Osteocyte (in vitro differentiated cells): ENCODE results near the gene DLK2. TPM values are rescaled to one million over a fixed set of nuclear protein-coding genes. Genes with fewer than 3 reads are reported as not detected.

Experiments used
- DNase-seq: peaks from one replicate; pipeline ENCODE4 v3.0.0; 2021; ENCODE audit warnings: mixed read lengths; ENCODE audit not compliant: unreplicated experiment; ENCODE audit errors: extremely low spot score
- H3K27ac Mint-ChIP-seq: one replicate; pipeline ENCODE4 v1.8.0; 2021; ENCODE audit warnings: mild to moderate bottlenecking, mixed read lengths; ENCODE audit not compliant: unreplicated experiment
- H3K27me3 Mint-ChIP-seq: one replicate; pipeline ENCODE4 v1.8.0; 2021; ENCODE audit warnings: mixed read lengths; ENCODE audit not compliant: unreplicated experiment
- H3K36me3 Mint-ChIP-seq: one replicate; pipeline ENCODE4 v1.8.0; 2021; ENCODE audit warnings: mixed read lengths; ENCODE audit not compliant: unreplicated experiment
- H3K4me1 Mint-ChIP-seq: one replicate; pipeline ENCODE4 v1.8.0; 2021; ENCODE audit warnings: mixed read lengths; ENCODE audit not compliant: unreplicated experiment
- H3K4me3 Mint-ChIP-seq: one replicate; pipeline ENCODE4 v1.8.0; 2021; ENCODE audit warnings: mild to moderate bottlenecking, moderate library complexity, mixed read lengths; ENCODE audit not compliant: unreplicated experiment
- H3K9me3 Mint-ChIP-seq: one replicate; pipeline ENCODE4 v1.8.0; 2021; ENCODE audit warnings: mixed read lengths; ENCODE audit not compliant: unreplicated experiment
- CTCF ChIP-seq: fragments of 200-600 bp; sonication (generic); IDR thresholded peaks from 2 replicates; pipeline ENCODE4 v1.5.0; 2021; ENCODE audit warnings: antibody characterized with exemption, mild to moderate bottlenecking, moderate library complexity
- total RNA-seq: library from RNA; stranded (reverse); gene quantifications from 2 replicates; pipeline ENCODE4 v1.2.1, GENCODE V29; 2021

DLK2 gene
- total RNA-seq, 1 donor from 2014 or later = 0.43 TPM

DNA sequence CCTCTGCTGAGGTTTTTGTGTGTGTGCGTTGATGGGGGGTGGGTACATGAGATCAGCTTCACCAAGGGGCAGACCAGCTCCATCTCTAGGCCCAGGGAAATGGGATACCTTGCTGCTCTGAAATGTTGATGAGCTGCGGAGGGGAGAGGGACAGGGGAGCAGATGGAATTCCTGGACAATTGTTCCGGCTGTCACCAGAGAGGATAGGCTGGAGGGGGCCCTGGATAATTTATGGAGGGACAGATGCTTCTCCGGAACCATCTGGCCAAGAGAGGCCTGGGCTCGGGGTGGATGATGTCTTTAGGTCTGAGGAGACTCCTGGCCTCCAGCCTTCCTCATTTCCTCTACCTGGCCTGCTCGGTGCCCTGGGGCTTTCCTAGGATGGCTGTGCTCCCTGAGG, 20.2 kb upstream of the DLK2 start:
- no peaks in the 10 kb centered on the region for H3K36me3 Mint-ChIP-seq
- no peaks in the 10 kb centered on the region for H3K9me3 Mint-ChIP-seq
- no peak overlapping the region for H3K4me3 Mint-ChIP-seq
- no peak for DNase-seq
- H3K4me1 Mint-ChIP-seq = peaks cover 30% of the 10 kb centered on the region
- no peak for TF ChIP-seq CTCF
- H3K27me3 Mint-ChIP-seq = peaks cover 10% of the 10 kb centered on the region
- no peak overlapping the region for H3K27ac Mint-ChIP-seq

GRCh38 chr6:43472515-43472914, 17.2 kb upstream of the DLK2 start:
- peaks cover 14% of the 10 kb centered on the region for H3K27me3 Mint-ChIP-seq
- H3K4me1 Mint-ChIP-seq = peaks cover 8% of the 10 kb centered on the region
- H3K27ac Mint-ChIP-seq = no peak overlapping the region
- H3K36me3 Mint-ChIP-seq = no peaks in the 10 kb centered on the region
- no peaks in the 10 kb centered on the region for H3K9me3 Mint-ChIP-seq
- DNase-seq = no peak
- no peak for TF ChIP-seq CTCF
- H3K4me3 Mint-ChIP-seq = no peak overlapping the region

DNA sequence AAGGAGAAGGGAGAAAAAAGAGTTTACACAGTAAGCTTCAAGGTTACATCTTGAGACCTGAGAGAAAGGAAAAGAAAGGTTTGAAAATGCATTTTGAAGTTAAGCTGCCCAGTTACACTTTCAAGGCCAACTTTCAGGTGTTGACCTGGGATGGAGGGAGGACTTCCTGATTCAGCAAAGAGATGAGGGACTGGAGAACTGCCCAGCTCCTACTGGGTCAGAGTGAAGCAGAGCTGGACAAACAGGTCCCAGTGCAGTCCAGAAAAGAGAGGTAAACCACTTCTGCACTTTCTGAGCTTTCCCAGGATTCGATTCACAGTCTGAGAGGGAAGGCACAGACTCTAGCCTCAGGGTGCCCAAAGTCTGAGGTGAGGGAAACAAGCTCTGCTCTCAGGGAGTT, 16.1 kb upstream of the DLK2 start:
- Mint-ChIP-seq H3K27ac (no peak overlapping the region), H3K4me1 (no peaks in the 10 kb centered on the region), H3K4me3 (no peak overlapping the region), H3K9me3 (no peaks in the 10 kb centered on the region), H3K36me3 (no peaks in the 10 kb centered on the region), H3K27me3 (peaks cover 14% of the 10 kb centered on the region)
- no peak for TF ChIP-seq CTCF
- no peak for DNase-seq

DNA sequence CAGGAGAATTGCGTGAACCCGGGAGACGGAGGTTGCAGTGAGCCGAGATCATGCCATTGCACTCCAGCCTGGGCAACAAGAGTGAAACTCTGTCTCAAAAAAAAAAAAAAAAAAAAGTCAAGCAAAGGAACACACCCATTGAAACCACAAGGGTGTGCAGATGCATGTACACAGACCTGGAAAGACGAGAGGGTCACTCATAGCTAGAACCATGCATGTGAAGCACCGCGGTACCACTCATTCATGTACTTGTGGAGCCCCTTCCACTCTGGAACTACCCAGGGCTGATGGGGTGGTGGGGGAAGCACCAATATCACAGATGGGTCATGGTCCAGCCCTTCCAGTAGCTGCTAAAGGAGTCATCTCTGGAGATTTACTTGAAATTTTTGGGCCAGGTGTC, 14.6 kb upstream of the DLK2 start:
- Mint-ChIP-seq H3K4me3 (no peak overlapping the region), H3K36me3 (no peaks in the 10 kb centered on the region), H3K27ac (no peak overlapping the region), H3K9me3 (no peaks in the 10 kb centered on the region), H3K4me1 (no peaks in the 10 kb centered on the region), H3K27me3 (peaks cover 14% of the 10 kb centered on the region)
- no peak for TF ChIP-seq CTCF
- DNase-seq = no peak

GRCh38 chr6:43468748-43469681, 13.7 kb upstream of the DLK2 start:
- no peak for TF ChIP-seq CTCF
- no peak for DNase-seq

More at GRCh38 chr6:43468748-43469681, 13.7 kb upstream of the DLK2 start:
- no peaks in the 10 kb centered on the region for H3K4me1 Mint-ChIP-seq
- H3K4me3 Mint-ChIP-seq = no peak overlapping the region
- peaks cover 14% of the 10 kb centered on the region for H3K27me3 Mint-ChIP-seq
- H3K9me3 Mint-ChIP-seq = no peaks in the 10 kb centered on the region
- H3K36me3 Mint-ChIP-seq = no peaks in the 10 kb centered on the region
- no peak overlapping the region for H3K27ac Mint-ChIP-seq
